Stimulated activated CD4-positive, alpha-beta T cell treated with anti-CD3 and anti-CD28 coated beads, Interleukin-2, amount 100 ng/mL, for 24 hours (primary cell): ENCODE measurements around the gene AGER.
"Not testable (repeated sequence)": the region's sequence is repeated elsewhere in the genome, so short reads cannot be mapped to it uniquely, and the experiment has no call there.

Experiments used
- DNase-seq, 2 donors: peaks; one replicate each; pipeline ENCODE4 v3.0.0-alpha.2; 2020

AGER gene

DNA sequence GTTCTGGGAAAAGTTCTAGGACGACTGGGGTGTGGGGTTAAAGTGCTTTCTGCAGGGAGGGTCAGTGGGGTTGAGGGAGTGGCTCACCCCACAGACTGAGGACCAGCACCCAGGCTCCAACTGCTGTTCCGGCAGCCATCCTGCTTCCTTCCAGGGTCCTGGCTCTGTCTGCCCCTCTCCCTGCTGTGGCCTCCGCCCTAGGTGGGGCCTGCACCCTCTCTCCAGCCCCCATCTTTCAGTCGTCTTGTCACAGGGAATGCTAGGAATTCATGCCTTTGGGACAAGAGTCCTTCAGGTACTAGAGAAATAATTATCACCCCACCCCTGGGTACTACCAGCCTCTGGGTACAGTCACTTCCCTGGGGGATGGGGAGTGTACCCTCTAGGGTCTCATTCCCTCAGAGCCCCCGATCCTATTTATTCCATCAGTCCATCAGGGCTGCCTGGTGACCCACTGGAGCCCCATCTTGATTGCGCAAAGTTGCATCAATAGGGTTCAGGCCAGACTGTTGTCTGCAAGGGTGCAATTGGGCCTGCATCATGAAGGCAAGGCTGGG lies at the start of gene AGER:
AGER (minus strand) TSS at position 170 of the 557 bp plus-strand sequence; CDS start at position 139, 31 bp downstream.
- DNase-seq = no peak

DNA sequence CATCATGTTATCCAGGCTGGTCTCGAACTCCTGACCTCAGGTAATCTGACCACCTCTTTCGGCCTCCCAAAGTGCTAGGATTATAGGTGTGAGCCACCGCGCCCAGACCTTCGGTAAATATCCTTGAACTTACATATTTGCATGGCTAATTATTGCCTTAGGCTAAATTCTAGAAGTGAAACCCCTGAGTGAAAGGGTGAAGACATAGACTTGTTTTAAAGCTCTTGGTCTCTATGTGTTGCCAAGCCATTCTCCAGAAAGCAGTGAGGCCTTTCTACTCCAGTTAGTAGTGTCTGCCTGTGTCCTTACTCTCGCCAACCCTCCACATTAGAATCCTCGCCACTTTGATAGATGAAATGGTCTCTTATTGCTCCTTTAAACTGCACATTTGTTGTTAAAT lies 42.4 kb upstream of the AGER start:
- DNase-seq = no peak

DNA sequence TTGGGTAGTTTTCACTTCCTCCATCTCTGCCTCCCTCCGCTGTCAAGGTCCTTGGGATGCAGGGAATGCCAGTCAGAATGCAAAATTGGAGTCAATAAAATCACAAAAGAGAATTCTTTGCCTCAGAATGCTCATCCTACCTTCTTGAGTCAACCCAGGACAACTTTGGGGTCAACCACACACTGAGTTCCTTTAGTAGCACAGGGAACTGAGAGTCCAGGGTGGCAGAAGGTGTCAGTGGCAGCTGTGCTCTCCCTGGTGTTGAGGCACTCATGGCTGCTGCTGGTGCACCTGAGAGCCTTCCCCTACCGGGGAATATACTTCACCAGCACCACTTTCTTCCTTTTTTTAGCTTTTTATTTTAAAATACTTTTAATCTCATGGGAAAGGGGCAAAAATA lies 40.6 kb upstream of the AGER start:
- DNase-seq = no peak

DNA sequence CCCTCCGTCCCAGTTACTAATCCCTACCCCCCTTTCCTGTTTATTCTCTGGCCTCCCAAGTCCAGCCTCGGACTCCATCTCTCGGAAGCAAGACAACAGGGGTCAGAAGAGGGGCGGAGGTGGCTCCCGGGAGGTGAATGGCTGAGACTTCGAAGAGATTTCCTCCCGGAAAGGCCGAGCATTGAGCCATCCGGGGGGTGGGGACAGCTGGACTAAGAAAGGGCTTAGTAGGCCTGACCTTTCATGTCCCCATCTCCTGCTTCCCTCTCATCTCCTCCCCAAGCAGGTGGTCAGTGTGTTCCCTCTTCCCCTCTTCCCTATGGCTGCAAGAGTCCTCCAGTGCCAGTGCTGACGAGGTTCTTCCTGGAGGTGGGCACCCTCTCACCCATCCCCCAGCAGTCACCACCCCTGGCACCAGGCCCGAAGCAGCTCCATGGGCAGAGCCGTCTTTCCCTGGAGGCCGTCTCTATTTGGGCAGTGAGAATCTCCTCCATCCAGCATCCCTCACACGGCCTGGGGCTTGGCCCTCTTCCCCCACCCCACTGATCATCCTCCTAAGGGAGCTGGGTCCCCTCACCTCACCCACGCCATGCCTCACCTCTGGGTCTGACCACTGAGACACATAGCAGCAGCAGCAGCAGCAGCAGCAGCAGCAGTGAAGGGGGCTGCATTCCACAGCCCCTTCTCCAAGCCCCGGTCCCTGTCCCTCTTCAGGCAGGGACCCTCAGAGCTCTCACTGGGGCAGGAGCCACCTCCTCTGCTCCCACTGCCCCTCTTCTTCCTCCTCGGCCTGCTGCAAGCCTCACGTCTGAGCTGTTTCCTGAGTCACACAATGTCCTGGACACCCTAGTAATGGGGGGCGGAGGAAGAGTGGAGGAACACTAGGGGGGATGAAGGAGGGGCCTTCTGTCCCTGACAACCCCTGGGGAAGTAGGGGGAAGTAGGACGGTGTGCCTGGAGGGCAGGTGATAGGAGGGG lies 39.5 kb upstream of the AGER start, which contains the start of gene NOTCH4:
NOTCH4 (minus strand) TSS at position 810 of the 978 bp plus-strand sequence; CDS start at position 671, 139 bp downstream.
- DNase-seq = no peak

DNA sequence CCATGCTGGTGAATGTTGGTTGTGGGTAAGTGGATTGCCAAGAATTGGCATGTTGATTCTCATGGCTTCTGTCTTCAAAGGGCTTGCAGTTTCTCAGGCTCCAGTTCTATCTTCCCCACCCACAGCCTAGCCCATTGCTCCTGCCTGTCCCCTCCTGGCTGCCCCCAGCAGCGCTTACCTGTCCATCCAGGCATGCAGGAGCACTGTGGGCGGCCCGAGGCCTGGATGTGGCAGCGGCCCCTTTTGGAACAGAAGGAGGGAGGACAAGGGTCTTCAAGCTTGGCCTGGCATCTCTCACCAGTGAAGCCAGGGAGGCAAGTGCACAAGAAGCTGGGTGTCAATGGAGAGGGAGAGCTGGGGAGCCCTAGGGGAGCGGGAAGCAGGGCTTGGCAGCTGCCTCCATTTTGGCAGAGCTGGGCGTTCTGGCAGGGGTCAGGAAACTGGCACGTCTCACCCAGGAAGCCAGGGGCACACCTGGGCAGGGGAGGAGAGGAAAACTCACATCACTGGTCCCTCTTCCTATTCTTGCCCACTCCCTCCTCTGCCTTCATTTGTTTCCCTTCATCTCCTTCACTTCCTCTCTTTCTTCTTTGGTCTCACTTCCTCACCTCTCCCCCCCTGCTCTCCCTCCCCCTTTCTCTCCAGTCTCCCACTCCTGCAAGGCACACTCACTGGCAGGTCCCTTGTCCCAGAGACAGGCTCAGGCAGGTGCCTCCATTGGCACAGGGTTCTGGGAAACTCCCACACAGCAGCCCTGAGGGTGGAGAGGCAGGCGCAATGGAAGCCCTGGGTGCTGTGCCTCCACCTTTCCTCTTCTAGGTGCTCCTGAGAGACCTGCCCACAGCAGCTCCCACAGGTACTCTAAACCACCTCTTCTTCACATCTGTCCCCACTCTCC lies 38.5 kb upstream of the AGER start:
- no peak for DNase-seq

DNA sequence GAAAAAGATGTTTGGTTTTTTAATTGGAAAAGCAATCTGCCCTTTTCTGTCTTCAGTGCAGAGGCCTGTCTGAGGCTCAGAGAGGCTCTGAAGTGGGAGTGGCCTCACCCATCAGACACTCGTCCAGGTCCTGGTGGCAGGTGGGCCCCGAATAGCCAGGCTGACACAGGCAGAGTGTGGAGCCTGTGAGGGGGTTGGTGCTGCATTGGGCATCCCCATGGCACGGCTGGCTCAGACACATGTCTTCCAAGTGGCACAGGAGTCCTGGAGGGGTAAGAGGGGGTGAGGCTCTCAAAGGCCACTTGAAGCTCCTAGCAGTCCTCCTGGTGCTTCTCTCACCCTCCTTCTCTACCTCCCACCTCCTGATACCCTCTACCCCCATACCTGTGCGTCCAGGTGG lies 36.0 kb upstream of the AGER start:
- no peak for DNase-seq

DNA sequence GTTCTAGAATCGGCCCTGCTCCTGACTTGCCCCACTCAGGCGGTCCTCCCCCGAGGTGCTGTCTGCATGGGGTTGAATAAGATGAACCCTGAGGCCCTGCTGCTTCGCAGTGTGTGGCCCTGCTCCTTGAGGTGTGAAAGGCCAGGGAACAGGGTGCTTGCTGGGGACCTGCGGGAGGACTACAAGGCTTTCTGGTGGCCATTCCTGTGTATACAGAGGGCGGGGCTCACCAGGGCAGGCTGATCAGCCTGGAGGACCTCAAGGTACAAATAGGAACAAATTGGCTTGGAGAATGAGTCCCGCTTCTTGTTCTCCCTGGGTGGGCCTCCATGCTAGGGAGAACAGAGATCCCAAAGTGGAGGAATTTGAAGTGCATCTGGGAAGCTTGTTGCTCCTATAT lies 34.1 kb upstream of the AGER start:
- DNase-seq = no peak

DNA sequence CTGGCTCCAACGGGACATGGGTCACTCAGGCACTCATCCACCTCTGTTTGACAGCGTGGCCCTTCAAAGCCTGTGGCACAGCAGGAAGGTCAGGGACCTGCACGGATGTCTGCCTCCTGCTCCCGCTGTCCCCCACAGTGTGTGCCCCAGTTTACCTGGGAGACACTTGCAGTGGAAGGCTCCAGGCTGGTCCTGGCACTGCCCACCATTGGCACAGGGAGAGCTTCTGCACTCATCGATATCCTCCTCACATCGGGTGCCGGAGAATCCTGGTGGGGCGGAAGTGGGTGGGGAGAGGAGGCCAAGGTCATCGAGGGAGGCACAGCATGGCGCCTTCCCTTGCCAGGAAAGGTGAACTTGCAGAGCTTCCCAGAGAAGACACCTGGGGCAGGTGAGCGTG lies 32.9 kb upstream of the AGER start:
- DNase-seq = no peak

DNA sequence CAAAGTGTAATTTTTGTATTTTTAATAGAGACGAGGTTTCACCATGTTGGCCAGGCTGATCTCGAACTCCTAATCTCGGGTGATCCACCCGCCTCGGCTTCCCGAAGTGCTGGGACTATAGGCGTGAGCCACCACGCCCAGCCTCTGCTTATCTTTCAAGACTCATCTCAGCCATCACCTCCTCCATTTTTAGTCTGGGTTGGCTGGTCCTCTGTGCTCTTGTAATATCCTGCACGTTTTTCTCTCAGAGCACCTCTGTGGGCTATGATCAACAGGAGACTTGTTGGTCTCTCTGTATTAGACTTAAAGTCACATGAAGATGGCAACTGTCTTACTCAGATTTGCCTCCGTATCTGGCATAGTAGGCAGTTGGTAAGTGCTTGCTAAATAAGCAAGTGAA lies 32.2 kb upstream of the AGER start:
- no peak for DNase-seq

DNA sequence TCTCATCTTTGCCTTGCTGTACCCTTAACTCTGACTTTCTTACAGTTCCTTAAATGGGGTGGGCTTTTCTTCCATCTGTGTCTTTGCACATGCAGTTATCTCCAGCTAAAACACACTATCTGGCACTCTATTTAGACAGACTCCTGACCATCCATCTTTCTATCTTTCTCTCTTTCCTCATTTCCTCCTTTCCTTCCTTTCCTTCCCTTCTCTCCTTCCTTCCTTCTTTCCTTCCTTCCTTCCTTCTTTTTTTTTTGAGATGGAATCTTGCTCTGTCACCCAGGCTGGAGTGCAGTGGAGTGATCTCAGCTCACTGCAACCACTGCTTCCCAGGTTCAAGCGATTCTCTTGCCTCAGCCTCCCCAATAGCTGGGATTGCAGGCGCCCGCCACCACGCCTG lies 31.6 kb upstream of the AGER start:
- no peak for DNase-seq

DNA sequence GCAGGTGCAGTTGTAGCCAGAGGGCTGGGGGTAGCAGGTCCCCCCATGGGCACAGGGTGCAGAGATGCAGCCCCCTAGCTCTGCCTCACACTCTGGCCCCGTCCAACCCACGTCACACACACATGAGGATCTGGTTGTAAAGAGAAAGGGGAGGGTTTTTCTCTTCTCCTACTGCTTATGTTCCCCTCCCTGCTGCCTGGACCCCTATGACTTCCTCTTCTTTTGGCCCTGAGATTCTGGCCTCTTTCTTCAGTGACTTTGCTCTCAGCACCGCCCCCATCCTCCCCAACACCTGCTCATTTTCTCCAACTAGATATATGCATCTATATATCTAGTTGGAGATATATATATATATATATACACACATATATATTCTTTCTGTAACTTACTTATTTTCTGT lies 30.1 kb upstream of the AGER start:
- DNase-seq = no peak

DNA sequence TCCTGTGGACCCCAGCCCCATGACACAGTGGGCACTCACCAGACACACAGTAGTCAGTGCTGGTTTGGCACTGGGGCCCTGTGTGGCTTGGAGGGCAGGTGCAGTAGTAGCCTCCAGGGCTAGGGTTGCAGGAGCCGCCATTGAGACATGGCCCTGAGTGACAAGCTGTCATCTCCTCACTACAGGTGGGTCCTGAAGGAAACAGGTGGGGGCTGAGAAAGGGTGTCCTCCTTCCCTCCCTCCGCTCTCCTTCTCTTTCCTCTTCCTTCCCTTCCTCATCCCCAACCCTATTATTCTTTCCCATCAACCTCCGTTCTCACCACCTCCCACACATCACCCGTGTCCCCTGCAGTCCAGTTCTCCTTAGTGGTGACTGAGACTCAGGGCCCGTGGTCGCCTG lies 29.6 kb upstream of the AGER start:
- no peak for DNase-seq

DNA sequence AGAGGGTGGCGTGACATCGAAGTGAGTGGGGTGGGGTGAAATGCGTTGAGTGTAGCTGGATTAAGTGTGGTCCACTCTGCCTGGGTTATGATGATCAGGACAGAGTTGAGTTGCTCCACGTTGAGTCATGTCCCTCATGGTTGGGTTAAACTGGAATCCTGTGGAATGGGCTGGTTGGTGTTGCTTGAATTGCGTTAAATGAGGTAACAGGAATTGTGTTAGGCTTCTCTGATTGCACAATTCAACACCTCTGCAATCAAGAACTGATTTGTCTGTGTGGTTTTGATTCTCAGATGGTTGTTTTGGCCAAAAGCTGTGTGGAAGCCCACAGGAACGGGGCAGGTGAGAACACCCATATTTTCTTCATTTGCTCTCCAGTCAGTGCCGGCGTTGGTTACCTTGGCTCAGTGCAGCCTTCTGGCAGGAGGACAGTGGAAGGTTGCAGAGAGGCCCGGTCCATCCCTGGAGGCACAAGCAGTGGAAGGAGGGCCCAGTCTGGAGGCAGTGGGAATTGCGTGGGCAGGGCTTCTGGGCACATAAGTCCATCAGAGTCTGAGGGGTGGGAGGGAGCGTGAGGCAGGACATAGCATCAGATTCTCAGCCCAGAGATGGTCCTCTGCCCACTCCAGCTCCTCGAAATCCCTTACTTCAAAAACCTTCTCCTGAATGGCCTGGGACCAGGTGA lies 28.2 kb upstream of the AGER start:
- no peak for DNase-seq

DNA sequence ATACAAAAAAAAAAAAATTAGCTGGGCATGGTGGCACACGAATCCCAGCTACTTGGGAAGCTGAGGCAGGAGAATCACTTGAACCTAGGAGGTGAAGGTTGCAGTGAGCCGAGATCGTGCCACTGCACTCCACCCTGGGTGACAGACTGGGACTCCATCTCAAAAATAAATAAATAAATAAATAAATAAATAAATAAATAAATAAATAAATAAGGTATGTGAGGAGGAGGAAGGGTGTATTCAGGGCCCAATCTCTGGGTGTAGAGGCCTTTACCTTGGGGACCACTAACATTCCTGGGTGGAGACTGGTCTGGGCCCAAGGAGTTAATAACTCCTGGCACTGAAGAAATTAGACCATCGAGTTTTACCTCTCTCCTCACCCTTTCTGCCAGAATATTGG lies 27.4 kb upstream of the AGER start:
- DNase-seq = not testable (repeated sequence)

DNA sequence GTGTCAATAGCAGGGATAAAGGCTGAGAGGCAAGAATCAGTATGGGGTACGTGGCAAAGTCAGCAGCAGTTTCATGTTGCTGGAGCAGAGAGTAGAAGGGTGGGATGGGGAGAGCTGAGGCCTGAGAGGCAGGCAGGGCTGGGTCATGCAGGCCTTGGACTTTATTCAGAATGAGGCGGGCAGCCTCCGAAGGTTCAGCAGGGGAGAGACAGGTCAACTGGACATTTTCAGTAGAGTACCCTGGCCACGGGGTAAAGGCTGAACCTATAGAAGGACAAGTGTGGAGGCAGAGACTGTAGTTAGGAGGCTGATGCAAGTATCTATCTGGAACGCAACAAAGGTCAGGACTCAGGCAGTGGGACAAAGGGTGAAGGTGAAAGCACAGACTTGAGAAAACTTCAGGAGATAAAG lies 26.1 kb upstream of the AGER start:
- no peak for DNase-seq

DNA sequence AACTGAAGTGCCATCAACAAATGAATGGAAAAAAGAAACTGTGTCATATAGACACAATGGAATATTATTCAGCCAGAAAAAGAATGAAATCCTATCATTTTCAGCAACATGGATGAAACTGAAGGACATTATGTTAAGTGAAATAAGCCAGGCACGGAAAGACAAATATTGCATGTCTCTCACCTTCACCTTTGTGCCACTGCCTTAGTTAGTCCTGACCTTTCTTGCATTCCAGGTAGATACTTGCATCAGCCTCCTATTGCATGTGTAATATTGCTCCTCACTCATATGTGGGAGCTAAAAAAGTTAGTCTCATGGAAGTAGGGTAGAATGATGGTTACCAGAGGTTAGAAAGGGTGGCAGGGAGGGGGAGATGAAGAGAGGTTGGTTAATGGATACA lies 24.9 kb upstream of the AGER start:
- no peak for DNase-seq

DNA sequence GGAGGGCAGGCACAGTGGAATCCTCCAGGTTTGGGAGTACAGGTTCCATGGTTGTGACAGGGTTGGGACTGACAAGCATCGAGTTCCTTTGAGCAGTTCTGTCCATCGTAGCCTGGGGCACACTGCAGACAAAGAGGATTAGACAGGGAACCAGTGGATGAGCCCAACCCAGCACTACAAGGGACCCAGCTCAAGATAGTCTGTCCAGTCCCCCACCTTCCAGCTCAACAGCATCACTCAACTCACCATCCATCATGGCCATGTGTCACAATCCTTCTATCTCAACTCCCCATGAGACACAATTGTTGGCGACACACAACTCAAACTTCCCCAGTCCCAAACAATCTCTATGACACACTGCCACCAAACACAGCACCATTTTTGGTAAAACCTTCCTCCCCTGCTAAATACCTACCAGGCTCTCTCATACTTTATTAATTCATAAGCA lies 20.2 kb upstream of the AGER start:
- no peak for DNase-seq

DNA sequence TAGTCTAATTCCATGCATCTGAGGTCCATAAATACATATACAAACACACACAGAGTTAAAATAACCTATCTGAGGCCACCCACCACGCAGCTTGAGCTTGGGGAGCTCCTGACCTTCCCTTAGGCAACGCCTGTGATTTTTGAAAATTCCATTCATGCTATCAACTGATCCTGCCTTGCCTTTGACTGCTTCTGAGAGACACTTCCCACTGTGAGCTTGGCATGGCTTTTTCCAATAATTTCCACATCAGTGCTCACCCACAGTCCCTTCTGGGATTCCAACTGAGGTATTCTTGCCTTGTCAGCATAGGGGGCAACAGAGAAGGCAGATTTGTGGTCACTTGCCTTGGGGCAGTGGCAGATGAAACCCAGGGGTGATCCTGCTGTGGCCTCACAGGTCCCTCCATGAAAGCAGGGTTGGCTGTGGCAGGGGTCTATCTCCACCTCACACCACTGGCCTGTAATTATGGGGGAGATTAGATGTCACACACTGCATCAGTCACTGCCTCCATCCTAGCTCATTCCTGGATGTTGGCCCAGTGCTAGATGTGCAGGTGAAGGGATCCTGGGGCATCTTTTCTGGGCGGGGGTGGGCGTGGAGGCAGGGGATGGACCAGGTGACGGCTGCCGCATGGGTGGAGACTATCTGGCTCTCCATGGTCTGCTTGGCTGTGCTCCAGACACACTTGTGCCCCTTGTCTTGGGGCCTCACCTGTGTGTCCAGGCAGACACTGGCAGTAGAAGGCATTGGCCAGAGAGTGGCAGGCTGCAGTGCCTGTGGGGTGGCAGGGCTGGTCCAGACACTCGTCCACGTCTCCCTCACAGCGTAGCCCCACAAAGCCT lies 19.6 kb upstream of the AGER start:
- no peak for DNase-seq

DNA sequence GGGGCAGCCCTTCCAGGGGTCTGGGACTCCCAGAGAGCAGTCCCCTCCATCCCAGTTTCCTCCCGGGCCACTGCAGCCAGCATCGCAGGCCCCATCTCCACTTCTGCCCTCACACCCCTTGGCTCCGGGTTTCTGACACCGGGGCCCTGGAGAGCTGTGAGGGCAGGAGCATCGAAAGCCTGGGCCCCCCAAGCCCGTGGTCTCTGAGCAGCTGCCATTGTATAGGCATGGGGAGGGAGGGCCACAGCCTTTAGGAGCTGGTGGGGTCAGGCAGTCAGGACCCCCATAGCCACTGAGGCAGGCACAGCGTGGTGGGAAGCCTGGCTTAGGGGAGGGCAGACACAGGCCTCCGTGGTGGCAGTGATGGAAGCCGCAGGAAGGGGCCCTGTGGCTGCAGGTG lies 18.1 kb upstream of the AGER start:
- no peak for DNase-seq

DNA sequence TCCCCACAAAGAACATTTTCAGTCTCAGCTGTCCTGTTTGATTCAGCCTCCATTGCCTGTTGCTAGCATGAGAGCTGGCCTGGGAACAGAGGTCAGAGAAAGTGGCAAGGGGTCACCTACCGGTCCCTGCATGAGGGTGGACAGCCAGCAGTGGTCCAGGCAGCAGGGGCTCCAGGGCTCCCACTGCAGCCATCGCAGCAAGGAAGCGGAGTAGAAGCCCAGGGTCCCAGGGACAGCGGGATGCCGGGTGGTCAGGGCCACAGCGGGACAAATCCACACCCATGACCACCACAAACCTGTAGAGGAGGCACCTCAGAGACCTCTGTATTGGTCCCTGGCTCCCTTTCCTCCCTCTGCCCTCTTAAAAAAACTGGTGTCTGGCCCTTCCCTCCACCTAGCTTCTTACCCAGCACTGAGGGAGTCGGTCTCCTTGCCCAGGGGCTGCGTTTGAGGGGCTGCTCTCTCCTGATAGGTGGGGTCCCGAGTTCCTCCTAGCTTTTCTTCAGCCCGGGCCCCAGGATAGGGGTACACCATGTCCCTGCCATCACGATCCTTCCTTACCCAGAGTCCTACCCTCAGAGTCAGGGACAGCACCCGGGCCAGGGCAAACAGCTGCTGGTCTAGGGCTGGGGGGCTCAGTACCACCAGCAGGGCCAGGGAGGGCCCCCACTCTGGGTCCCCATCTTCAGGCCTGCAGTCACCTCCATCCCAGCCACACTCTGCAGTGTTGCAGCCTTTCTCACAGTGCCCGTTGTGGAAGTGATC lies 16.8 kb upstream of the AGER start:
- DNase-seq = no peak

DNA sequence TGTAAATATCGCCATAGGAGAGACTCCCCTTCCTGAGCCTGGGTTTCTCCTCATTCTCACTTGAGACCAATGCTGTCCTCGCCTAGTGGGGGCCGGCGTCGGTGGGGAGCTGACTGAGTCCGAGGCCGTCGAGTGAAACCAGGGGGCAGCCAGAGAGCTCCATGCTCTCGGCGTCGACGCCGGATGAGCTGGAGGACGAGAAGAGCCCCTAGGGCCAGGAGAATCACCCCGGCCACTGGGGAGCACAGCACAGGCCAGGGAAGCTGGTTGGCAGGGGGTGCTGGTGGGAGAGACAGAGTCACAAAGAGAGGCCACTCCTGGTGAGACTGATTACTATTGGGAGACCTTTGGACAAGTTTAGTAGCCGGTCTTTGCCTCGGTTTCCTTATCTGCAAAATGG lies 14.8 kb upstream of the AGER start:
- no peak for DNase-seq
